Endothelial cell of umbilical vein (primary cell): Measurements from ENCODE around the gene SASH3. TPM values are rescaled to one million over a fixed set of nuclear protein-coding genes. Genes with fewer than 3 reads are reported as not detected.

Experiments used
- BruUV-seq: library from RNA; stranded (reverse); fragments of 400-500 nt; replicated peaks from 2 replicates; lab custom pipeline; 2021; lab: Mats Ljungman, UMichigan
- CTCF ChIA-PET: fragments of 300-600, 350-600 bp; sonication (Branson Sonifier 250); formaldehyde crosslinking; loops from one replicate; lab custom pipeline; 2021; ENCODE audit warnings: antibody characterized with exemption, inconsistent platforms; lab: Charles Lee
- POLR2A ChIA-PET: fragments of 300-600, 350-600 bp; sonication (Branson Sonifier 250); formaldehyde crosslinking; loops from one replicate; lab custom pipeline; 2021; ENCODE audit warnings: antibody characterized with exemption, inconsistent platforms; lab: Charles Lee
- DNase-seq: peaks from one replicate; pipeline ENCODE4 v3.0.0-alpha.2; 2011; ENCODE audit warnings: low read depth, low spot score
- FAIRE-seq: peaks from 2 replicates; lab custom pipeline; 2011; peaks lifted over from hg19 to GRCh38; lab: Jason Lieb, UNC
- H2AFZ ChIP-seq: 2 replicates; pipeline ENCODE4 v1.6.0; 2012; ENCODE audit warnings: low read depth, low read length, control low read depth, inconsistent platforms
- H3K27ac ChIP-seq: 2 replicates; pipeline ENCODE4 v1.5.1; 2011; ENCODE audit warnings: low read depth, mild to moderate bottlenecking, control low read depth, low read length, moderate library complexity; ENCODE audit not compliant: insufficient read depth
- H3K27me3 ChIP-seq, 2 experiments: 2 replicates each; pipeline versions ENCODE4 v1.6.0 to v1.6.1; 2011; ENCODE audit warnings: low read length in 2 of 2, mixed read lengths in 1 of 2; ENCODE audit not compliant: control insufficient read depth in 2 of 2, insufficient read depth in 2 of 2
- H3K36me3 ChIP-seq, 2 experiments: 2 replicates in 1 of 2; 3 replicates in 1 of 2; pipeline ENCODE4 v1.5.1; 2011; ENCODE audit warnings: low read length in 2 of 2, mild to moderate bottlenecking in 1 of 2, moderate library complexity in 1 of 2; ENCODE audit not compliant: control insufficient read depth in 2 of 2, insufficient read depth in 2 of 2; ENCODE audit errors: extremely low read depth in 1 of 2
- H3K4me1 ChIP-seq: 3 replicates; pipeline ENCODE4 v1.5.1; 2011; ENCODE audit warnings: mild to moderate bottlenecking, low read length; ENCODE audit not compliant: control insufficient read depth, insufficient read depth; ENCODE audit errors: extremely low read depth
- H3K4me2 ChIP-seq: 2 replicates; pipeline ENCODE4 v1.6.1; 2011; ENCODE audit warnings: low read length, control low read depth, mixed read lengths; ENCODE audit not compliant: insufficient read depth
- H3K4me3 ChIP-seq, 3 experiments: fragments of 200-600 bp in 1 of 3; sonication (generic), shearing (Covaris generic) in 1 of 3; replicated peaks in 1 of 3; 2 replicates each; pipeline ENCODE4 v1.5.1; 2011 to 2016; ENCODE audit warnings: control low read depth in 3 of 3, low read length in 3 of 3, mild to moderate bottlenecking in 2 of 3, inconsistent platforms in 1 of 3, low read depth in 1 of 3, moderate library complexity in 1 of 3; ENCODE audit not compliant: insufficient read depth in 1 of 3
- H3K79me2 ChIP-seq: 2 replicates; pipeline ENCODE4 v1.6.0; 2012; ENCODE audit warnings: low read length, inconsistent platforms; ENCODE audit not compliant: control insufficient read depth, insufficient read depth
- H3K9ac ChIP-seq: replicated peaks from 2 replicates; pipeline ENCODE3; 2011; ENCODE audit warnings: low read length, control low read depth; ENCODE audit not compliant: insufficient read depth; ENCODE audit errors: extremely low read depth
- H3K9me1 ChIP-seq: replicated peaks from 3 replicates; pipeline ENCODE4 v1.6.0; 2011; ENCODE audit warnings: mild to moderate bottlenecking, low read length; ENCODE audit not compliant: control insufficient read depth, insufficient read depth; ENCODE audit errors: extremely low read depth
- H3K9me3 ChIP-seq: replicated peaks from 2 replicates; pipeline ENCODE4 v1.5.1; 2012; ENCODE audit warnings: low read length, inconsistent platforms; ENCODE audit not compliant: control insufficient read depth, insufficient read depth
- H4K20me1 ChIP-seq: replicated peaks from 2 replicates; pipeline ENCODE3; 2011; ENCODE audit warnings: mild to moderate bottlenecking, low read length; ENCODE audit not compliant: control insufficient read depth, insufficient read depth; ENCODE audit errors: extremely low read depth
- CTCF ChIP-seq, 2 donors: IDR thresholded peaks; 1 replicate in 1 of 2; 2 replicates in 1 of 2; pipeline ENCODE4 v1.5.1; 2011; ENCODE audit warnings: low read length in 2 of 2, mild to moderate bottlenecking in 2 of 2, moderate library complexity in 2 of 2, control low read depth in 1 of 2, inconsistent platforms in 1 of 2, low read depth in 1 of 2; ENCODE audit not compliant: insufficient read depth in 1 of 2; ENCODE audit errors: extremely low read depth in 1 of 2
- EZH2 ChIP-seq: IDR thresholded peaks from 2 replicates; pipeline ENCODE4 v1.6.1; 2012; ENCODE audit warnings: borderline replicate concordance, low read depth, mild to moderate bottlenecking, moderate library complexity, low read length, inconsistent platforms; ENCODE audit not compliant: severe bottlenecking
- FOS ChIP-seq: IDR thresholded peaks from 2 replicates; pipeline ENCODE4 v1.6.1; 2011; ENCODE audit warnings: mild to moderate bottlenecking, low read length, moderate library complexity, borderline replicate concordance; ENCODE audit not compliant: insufficient read depth
- GATA2 ChIP-seq: IDR thresholded peaks from 2 replicates; pipeline ENCODE4 v1.7.0; 2011; ENCODE audit warnings: low read depth, mild to moderate bottlenecking, moderate library complexity, mixed read lengths, low read length; ENCODE audit not compliant: insufficient read length, insufficient read depth
- JUN ChIP-seq: IDR thresholded peaks from 2 replicates; pipeline ENCODE4 v1.6.1; 2011; ENCODE audit warnings: borderline replicate concordance, low read depth; ENCODE audit not compliant: insufficient read length, insufficient read depth
- MAX ChIP-seq: IDR thresholded peaks from 2 replicates; pipeline ENCODE4 v1.6.1; 2011; ENCODE audit not compliant: insufficient read depth, insufficient read length
- MYC ChIP-seq: IDR thresholded peaks from one replicate; pipeline ENCODE4 v1.6.1; 2011; ENCODE audit warnings: mild to moderate bottlenecking, low read depth, low read length
- POLR2A ChIP-seq: IDR thresholded peaks from 2 replicates; pipeline ENCODE4 v1.6.1; 2012; ENCODE audit warnings: low read depth, mild to moderate bottlenecking, control low read depth, low read length
- POLR2AphosphoS5 ChIP-seq: IDR thresholded peaks from 2 replicates; pipeline ENCODE4 v1.6.1; 2012; ENCODE audit warnings: low read depth, mild to moderate bottlenecking, control low read depth, low read length, moderate library complexity; ENCODE audit not compliant: insufficient read depth
- dilution Hi-C: fragments of 300-500 bp; cut with MboI; formaldehyde crosslinking; loops from one replicate; pipeline ENCODE4 v1.15.0; 2019; ENCODE audit warnings: low sequenced_read_pairs; ENCODE audit not compliant: extremely low pct_ligation_motif_present
- intact Hi-C: fragments of 100-400 bp; cut with micrococcal nuclease; formaldehyde crosslinking; loops from one replicate; pipeline ENCODE4 v1.10.0; 2022
- polyA plus RNA-seq, 4 experiments: library from polyadenylated mRNA; depleted of rRNA in 3 of 4; stranded (reverse) in 3 of 4; unstranded in 1 of 4; fragments of >200 nt; gene quantifications; 2 replicates each; pipeline versions ENCODE4 v1.2.1 to v1.2.3, GENCODE V29; 2011 to 2012; ENCODE audit warnings: missing spikeins in 1 of 4
- total RNA-seq: library from RNA; stranded (reverse); gene quantifications from 2 replicates; pipeline ENCODE4 v1.2.3, GENCODE V29; 2021

SASH3 gene
- total and polyA plus RNA-seq, 2 donors (not counting 3 experiments of a cell fraction or from before 2014, with no cell fraction given): not detected

GRCh38 chrX:129808829-129809796 lies 29.4 kb downstream of the SASH3 start:
- dilution Hi-C loops: no loop called here
- Histone ChIP-seq H3K27ac (no peak overlapping the region), H3K36me3 (peaks cover 4 to 6% of the 10 kb centered on the region in 2 experiments), H3K9ac (no peak overlapping the region), H2AFZ (no peak overlapping the region), H3K27me3 (no peaks in the 10 kb centered on the region), H3K79me2 (no peaks in the 10 kb centered on the region), H3K4me2 (no peak overlapping the region), H4K20me1 (no peaks in the 10 kb centered on the region), H3K4me1 (no peaks in the 10 kb centered on the region), H3K9me3 (no peaks in the 10 kb centered on the region), H3K4me3 (no peak overlapping the region), H3K9me1 (no peaks in the 10 kb centered on the region)
- no TSS peak for BruUV-seq
- TF ChIP-seq POLR2AphosphoS5: no peak
- TF ChIP-seq POLR2A: no peak
- TF ChIP-seq JUN: no peak
- no peak for TF ChIP-seq EZH2
- no peak for TF ChIP-seq GATA2
- TF ChIP-seq MAX: no peak
- no peak for TF ChIP-seq FOS
- TF ChIP-seq MYC: no peak
- TF ChIP-seq CTCF (IDR thresholded peaks at IDR 0.05; ENCODE audit: extremely low read depth in 1 of 2, insufficient read depth in 1 of 2, low read depth in 1 of 2, low read length in 2 of 2): no peak
- intact Hi-C loops: loop anchor here (2.0 kb wide), 1 partner anchor 50 kb away; no protein-coding TSS in a partner anchor
- FAIRE-seq: peak; percentile 54
- DNase-seq: no peak
- ChIA-PET POLR2A (interaction anchor here (0.7 kb wide), 2 partner anchors 11 to 154 kb away, joined by 3 to 5 read pairs; partner anchors contain the start of gene APLN), CTCF (interaction anchor here (2.0 kb wide), 1 partner anchor 14 kb away, joined by 6 read pairs; no protein-coding TSS in a partner anchor)
